Mesenchymal stem cell (in vitro differentiated cells and primary cell): ENCODE results near the gene AP2M1.

Experiments used
- DNase-seq: peaks from one replicate; pipeline ENCODE4 v3.0.0-alpha.2; 2013
- H2AFZ ChIP-seq: one replicate; pipeline ENCODE4 v1.6.1; 2013; ENCODE audit warnings: low read depth, mild to moderate bottlenecking, control low read depth, inconsistent platforms, low read length, moderate library complexity
- H2AK5ac ChIP-seq: 2 replicates; pipeline ENCODE4 v1.6.1; 2013; ENCODE audit warnings: low read length, moderate library complexity, mild to moderate bottlenecking, inconsistent platforms; ENCODE audit not compliant: severe bottlenecking
- H2BK120ac ChIP-seq: one replicate; pipeline ENCODE4 v1.6.1; 2013; ENCODE audit warnings: low read depth, mild to moderate bottlenecking, inconsistent platforms, low read length, moderate library complexity
- H2BK12ac ChIP-seq, 2 experiments: one replicate each; pipeline ENCODE4 v1.6.1; 2013; ENCODE audit warnings: inconsistent platforms in 2 of 2, low read length in 2 of 2, mild to moderate bottlenecking in 2 of 2, moderate library complexity in 2 of 2, control low read depth in 1 of 2
- H2BK15ac ChIP-seq: one replicate; pipeline ENCODE4 v1.6.1; 2013; ENCODE audit warnings: mild to moderate bottlenecking, low read depth, inconsistent platforms; ENCODE audit not compliant: poor library complexity, severe bottlenecking
- H2BK5ac ChIP-seq: 2 replicates; pipeline ENCODE4 v1.6.1; 2013; ENCODE audit warnings: low read depth, mild to moderate bottlenecking, low read length, control low read depth, inconsistent platforms; ENCODE audit not compliant: poor library complexity, severe bottlenecking
- H3K14ac ChIP-seq, 2 experiments: one replicate each; pipeline ENCODE4 v1.6.1; 2013; ENCODE audit warnings: inconsistent platforms in 2 of 2, low read length in 2 of 2, control low read depth in 1 of 2, mild to moderate bottlenecking in 1 of 2, moderate library complexity in 1 of 2
- H3K18ac ChIP-seq, 2 experiments: one replicate each; pipeline ENCODE4 v1.6.1; 2013; ENCODE audit warnings: inconsistent platforms in 2 of 2, low read length in 2 of 2, control low read depth in 1 of 2, low read depth in 1 of 2, mild to moderate bottlenecking in 1 of 2
- H3K23ac ChIP-seq, 2 experiments: one replicate each; pipeline ENCODE4 v1.6.1; 2013; ENCODE audit warnings: inconsistent platforms in 2 of 2, low read length in 2 of 2, mild to moderate bottlenecking in 2 of 2, moderate library complexity in 2 of 2, control low read depth in 1 of 2
- H3K27ac ChIP-seq: 2 replicates; pipeline ENCODE4 v1.5.1; 2013; ENCODE audit warnings: mild to moderate bottlenecking, moderate library complexity, low read length, control low read depth, inconsistent platforms; ENCODE audit not compliant: poor library complexity, severe bottlenecking
- H3K27me3 ChIP-seq, 2 experiments: 2 replicates each; pipeline versions ENCODE4 v1.6.1 to v1.7.0; 2013; ENCODE audit warnings: low read length in 2 of 2, mild to moderate bottlenecking in 2 of 2, moderate library complexity in 2 of 2, control low read depth in 1 of 2, inconsistent platforms in 1 of 2; ENCODE audit not compliant: control insufficient read depth in 1 of 2, insufficient read depth in 1 of 2
- H3K36me3 ChIP-seq, 2 experiments: 2 replicates each; pipeline versions ENCODE4 v1.6.1 to v1.7.0; 2013; ENCODE audit warnings: low read length in 2 of 2, control low read depth in 1 of 2, inconsistent platforms in 1 of 2, low read depth in 1 of 2, mild to moderate bottlenecking in 1 of 2; ENCODE audit not compliant: insufficient read depth in 2 of 2, control insufficient read depth in 1 of 2
- H3K4ac ChIP-seq, 2 experiments: one replicate each; pipeline ENCODE4 v1.6.1; 2013; ENCODE audit warnings: inconsistent platforms in 2 of 2, low read length in 2 of 2, mild to moderate bottlenecking in 2 of 2, moderate library complexity in 2 of 2, control low read depth in 1 of 2, low read depth in 1 of 2
- H3K4me1 ChIP-seq: 2 replicates; pipeline ENCODE4 v1.6.1; 2013; ENCODE audit warnings: low read depth, low read length, control low read depth; ENCODE audit not compliant: control insufficient read depth, insufficient read depth
- H3K4me2 ChIP-seq: 2 replicates; pipeline ENCODE4 v1.6.1; 2013; ENCODE audit warnings: low read length, mild to moderate bottlenecking, inconsistent platforms; ENCODE audit not compliant: poor library complexity, severe bottlenecking
- H3K4me3 ChIP-seq, 2 experiments: 2 replicates each; pipeline versions ENCODE4 v1.5.1 to v1.7.0; 2013; ENCODE audit warnings: low read length in 2 of 2, mild to moderate bottlenecking in 2 of 2, control low read depth in 1 of 2, low read depth in 1 of 2; ENCODE audit not compliant: insufficient read depth in 1 of 2
- H3K79me1 ChIP-seq: replicated peaks from 2 replicates; pipeline ENCODE4 v1.6.1; 2013; ENCODE audit warnings: mild to moderate bottlenecking, control low read depth, low read length, inconsistent platforms; ENCODE audit not compliant: poor library complexity, severe bottlenecking
- H3K9ac ChIP-seq: 2 replicates; pipeline ENCODE4 v1.7.0; 2013; ENCODE audit warnings: mild to moderate bottlenecking, low read length, moderate library complexity
- H3K9me3 ChIP-seq: 2 replicates; pipeline ENCODE4 v1.7.0; 2013; ENCODE audit warnings: mild to moderate bottlenecking, low read length; ENCODE audit not compliant: control insufficient read depth
- H4K8ac ChIP-seq: one replicate; pipeline ENCODE4 v1.6.1; 2013; ENCODE audit warnings: inconsistent platforms, mild to moderate bottlenecking, low read length, moderate library complexity
- H4K91ac ChIP-seq: one replicate; pipeline ENCODE4 v1.6.1; 2013; ENCODE audit warnings: mild to moderate bottlenecking, low read length, inconsistent platforms
- WGBS: methylation state at CpG from one replicate; pipeline ENCODE4 v1.1.7; 2013; ENCODE audit warnings: mixed read lengths; 5-methylcytosine and 5-hydroxymethylcytosine counted together

AP2M1 gene

GRCh38 chr3:184193991-184194539 is 19.4 kb downstream of the AP2M1 start:
- H4K91ac ChIP-seq = no peak overlapping the region
- H3K9me3 ChIP-seq = no peaks in the 10 kb centered on the region
- H3K79me1 ChIP-seq = peaks cover 21% of the 10 kb centered on the region
- DNase-seq = no peak
- H2BK12ac ChIP-seq = no peak overlapping the region
- H2BK120ac ChIP-seq = no peak overlapping the region
- peak overlapping the region; percentile 45 for H4K8ac ChIP-seq
- peak overlapping the region in 1 of 2 experiments; percentile 5 for H3K4ac ChIP-seq
- H3K4me3 ChIP-seq = no peak overlapping the region
- no peak overlapping the region for H3K27ac ChIP-seq
- H2AFZ ChIP-seq = no peak overlapping the region
- no peak overlapping the region for H3K14ac ChIP-seq
- H2BK5ac ChIP-seq = no peak overlapping the region
- H3K23ac ChIP-seq = no peak overlapping the region
- no peak overlapping the region for H3K9ac ChIP-seq
- no peak overlapping the region for H2AK5ac ChIP-seq
- H3K18ac ChIP-seq = no peak overlapping the region
- H3K4me1 ChIP-seq = peaks cover 2% of the 10 kb centered on the region
- no peak overlapping the region for H3K4me2 ChIP-seq
- no peaks in the 10 kb centered on the region for H3K27me3 ChIP-seq
- WGBS = 95% methylated on average over 8 of the region's 9 CpGs
- H2BK15ac ChIP-seq = no peak overlapping the region
- peaks cover 64 to 77% of the 10 kb centered on the region in 2 experiments for H3K36me3 ChIP-seq

- Histone ChIP-seq H2AFZ (no peak overlapping the region), H3K9ac (no peak overlapping the region), H3K79me1 (peaks cover 10% of the 10 kb centered on the region), H4K8ac (no peak overlapping the region), H3K18ac (no peak overlapping the region), H3K4ac (no peak overlapping the region), H3K14ac (no peak overlapping the region), H3K4me2 (no peak overlapping the region), H3K4me3 (no peak overlapping the region), H2BK120ac (no peak overlapping the region), H3K27ac (no peak overlapping the region), H3K36me3 (peaks cover 48 to 52% of the 10 kb centered on the region in 2 experiments), H3K23ac (no peak overlapping the region), H2AK5ac (no peak overlapping the region), H2BK12ac (no peak overlapping the region), H3K9me3 (no peaks in the 10 kb centered on the region), H2BK15ac (no peak overlapping the region), H4K91ac (no peak overlapping the region), H3K27me3 (no peaks in the 10 kb centered on the region), H3K4me1 (peaks cover 2% of the 10 kb centered on the region), H2BK5ac (no peak overlapping the region)
- no peak for DNase-seq
- WGBS = 94% methylated on average over 6 of the region's 6 CpGs
Measured at GRCh38 chr3:184196536-184196935, 21.9 kb downstream of the AP2M1 start.

- Histone ChIP-seq H3K27me3 (peaks cover 5 to 6% of the 10 kb centered on the region in 2 experiments), H3K4me2 (no peak overlapping the region), H3K18ac (no peak overlapping the region), H2AK5ac (no peak overlapping the region), H4K91ac (no peak overlapping the region), H3K14ac (no peak overlapping the region), H2BK5ac (no peak overlapping the region), H3K79me1 (peaks cover 3% of the 10 kb centered on the region), H3K36me3 (peaks cover 32% of the 10 kb centered on the region in 2 experiments), H3K4me3 (no peak overlapping the region), H3K23ac (no peak overlapping the region), H3K4ac (no peak overlapping the region), H2BK12ac (no peak overlapping the region), H4K8ac (no peak overlapping the region), H3K9me3 (no peaks in the 10 kb centered on the region), H2BK15ac (no peak overlapping the region), H2BK120ac (no peak overlapping the region), H3K27ac (no peak overlapping the region), H2AFZ (no peak overlapping the region), H3K4me1 (peaks cover 2% of the 10 kb centered on the region), H3K9ac (no peak overlapping the region)
- DNase-seq = no peak
- WGBS = 91% methylated on average over 9 of the region's 9 CpGs
Measured at GRCh38 chr3:184198509-184198908, 23.9 kb downstream of the AP2M1 start.

GRCh38 chr3:184200825-184201224 is 26.2 kb downstream of the AP2M1 start:
- Histone ChIP-seq H3K36me3 (peaks cover 9 to 10% of the 10 kb centered on the region in 2 experiments), H3K79me1 (no peaks in the 10 kb centered on the region), H3K14ac (no peak overlapping the region), H3K18ac (no peak overlapping the region), H3K9me3 (no peaks in the 10 kb centered on the region), H4K8ac (no peak overlapping the region), H3K4me2 (no peak overlapping the region), H3K23ac (no peak overlapping the region), H2BK15ac (no peak overlapping the region), H3K9ac (no peak overlapping the region), H3K27ac (no peak overlapping the region), H3K27me3 (peaks cover 9 to 12% of the 10 kb centered on the region in 2 experiments), H3K4me1 (peaks cover 2% of the 10 kb centered on the region), H2AFZ (no peak overlapping the region), H2BK120ac (no peak overlapping the region), H3K4me3 (no peak overlapping the region), H2BK12ac (no peak overlapping the region), H4K91ac (no peak overlapping the region), H2AK5ac (no peak overlapping the region), H2BK5ac (no peak overlapping the region), H3K4ac (no peak overlapping the region)
- no peak for DNase-seq
